WI38 (cell line): Measurements from ENCODE around the gene TPMT.

Experiments used
- H3K4me3 ChIP-seq: 2 replicates; pipeline ENCODE4 v1.5.1; 2011; ENCODE audit warnings: low read depth, mild to moderate bottlenecking, control low read depth, low read length
- TF ChIP-seq, protein P1 (sequence below): IDR thresholded peaks from 2 replicates; pipeline ENCODE4 v1.5.1; 2012; ENCODE audit warnings: low read depth, mild to moderate bottlenecking, control low read depth, low read length

TPMT gene

GRCh38 chr6:18142591-18142861 is 12.4 kb downstream of the TPMT start:
- TF ChIP-seq, protein P1, sequence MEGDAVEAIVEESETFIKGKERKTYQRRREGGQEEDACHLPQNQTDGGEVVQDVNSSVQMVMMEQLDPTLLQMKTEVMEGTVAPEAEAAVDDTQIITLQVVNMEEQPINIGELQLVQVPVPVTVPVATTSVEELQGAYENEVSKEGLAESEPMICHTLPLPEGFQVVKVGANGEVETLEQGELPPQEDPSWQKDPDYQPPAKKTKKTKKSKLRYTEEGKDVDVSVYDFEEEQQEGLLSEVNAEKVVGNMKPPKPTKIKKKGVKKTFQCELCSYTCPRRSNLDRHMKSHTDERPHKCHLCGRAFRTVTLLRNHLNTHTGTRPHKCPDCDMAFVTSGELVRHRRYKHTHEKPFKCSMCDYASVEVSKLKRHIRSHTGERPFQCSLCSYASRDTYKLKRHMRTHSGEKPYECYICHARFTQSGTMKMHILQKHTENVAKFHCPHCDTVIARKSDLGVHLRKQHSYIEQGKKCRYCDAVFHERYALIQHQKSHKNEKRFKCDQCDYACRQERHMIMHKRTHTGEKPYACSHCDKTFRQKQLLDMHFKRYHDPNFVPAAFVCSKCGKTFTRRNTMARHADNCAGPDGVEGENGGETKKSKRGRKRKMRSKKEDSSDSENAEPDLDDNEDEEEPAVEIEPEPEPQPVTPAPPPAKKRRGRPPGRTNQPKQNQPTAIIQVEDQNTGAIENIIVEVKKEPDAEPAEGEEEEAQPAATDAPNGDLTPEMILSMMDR: no peak
- no peak overlapping the region for H3K4me3 ChIP-seq

- H3K4me3 ChIP-seq: no peak overlapping the region
- TF ChIP-seq, protein P1: no peak
Measured at GRCh38 chr6:18141805-18142590, 12.9 kb downstream of the TPMT start.

GRCh38 chr6:18139935-18140621 is 14.8 kb downstream of the TPMT start:
- TF ChIP-seq, protein P1: no peak
- no peak overlapping the region for H3K4me3 ChIP-seq

DNA sequence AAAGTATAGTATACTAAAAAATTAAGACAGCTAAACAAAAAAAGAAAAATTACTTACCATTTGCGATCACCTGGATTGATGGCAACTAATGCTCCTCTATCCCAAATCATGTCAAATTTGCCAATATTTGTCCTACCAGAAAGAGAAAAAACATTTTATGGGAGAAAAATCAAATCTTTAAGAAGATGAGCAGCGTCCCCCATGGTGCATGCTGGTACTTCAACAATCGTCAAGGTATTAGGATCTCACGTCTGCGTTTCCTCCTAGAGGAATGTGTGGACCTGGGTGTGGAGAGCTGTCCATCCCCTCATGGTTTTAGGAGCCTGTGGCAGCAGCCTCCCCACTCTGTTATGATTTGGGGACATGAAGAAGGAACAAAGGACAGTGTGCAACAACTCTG is 16.0 kb downstream of the TPMT start:
- no peak overlapping the region for H3K4me3 ChIP-seq
- TF ChIP-seq, protein P1: no peak

- H3K4me3 ChIP-seq: no peak overlapping the region
- TF ChIP-seq, protein P1: no peak
Measured at GRCh38 chr6:18136260-18136659, 18.6 kb downstream of the TPMT start.

GRCh38 chr6:18135171-18135570 is 19.7 kb downstream of the TPMT start:
- TF ChIP-seq, protein P1: no peak
- no peak overlapping the region for H3K4me3 ChIP-seq

GRCh38 chr6:18132346-18132745 is 22.5 kb downstream of the TPMT start:
- TF ChIP-seq, protein P1: no peak
- no peak overlapping the region for H3K4me3 ChIP-seq
